Activated CD8-positive, alpha-beta memory T cell treated with anti-CD3 and anti-CD28 coated beads for 36 hours (primary cell): Measurements from ENCODE around the gene PDLIM5. TPM values are rescaled to one million over a fixed set of nuclear protein-coding genes. Genes with fewer than 3 reads are reported as not detected.
"Not testable (repeated sequence)": the region's sequence is repeated elsewhere in the genome, so short reads cannot be mapped to it uniquely, and the experiment has no call there.

Experiments used
- CTCF ChIA-PET: fragments of 350-600 bp; sonication (Branson Sonifier 250); formaldehyde crosslinking; loops from one replicate; lab custom pipeline; 2021; ENCODE audit warnings: antibody characterized with exemption; lab: Charles Lee
- POLR2A ChIA-PET: fragments of 350-600 bp; sonication (Branson Sonifier 250); formaldehyde crosslinking; loops from one replicate; lab custom pipeline; 2021; ENCODE audit warnings: antibody characterized with exemption; lab: Charles Lee
- total RNA-seq, 2 experiments: library from RNA; stranded (reverse); gene quantifications; one replicate each; pipeline ENCODE4 v1.2.3, GENCODE V29; 2021

The PDLIM5 gene
- total RNA-seq, 2 experiments from 2014 or later, result 23.0 to 23.5 TPM

GRCh38 chr4:94615451-94615850 lies 163.7 kb downstream of the PDLIM5 start:
- CTCF ChIA-PET, result no interaction called here
- POLR2A ChIA-PET, result no interaction called here

GRCh38 chr4:94621491-94622080 lies 169.8 kb downstream of the PDLIM5 start:
- POLR2A ChIA-PET, result no interaction called here
- CTCF ChIA-PET, result no interaction called here

GRCh38 chr4:94623126-94623911 lies 171.6 kb downstream of the PDLIM5 start:
- POLR2A ChIA-PET, result no interaction called here
- CTCF ChIA-PET, result no interaction called here

- ChIA-PET CTCF (no interaction called here), POLR2A (no interaction called here)
Observed at GRCh38 chr4:94626942-94627341, 175.2 kb downstream of the PDLIM5 start.

GRCh38 chr4:94629058-94629457 lies 177.3 kb downstream of the PDLIM5 start:
- CTCF ChIA-PET, result not testable (repeated sequence)

GRCh38 chr4:94629837-94630236 lies 178.1 kb downstream of the PDLIM5 start:
- POLR2A ChIA-PET, result no interaction called here
- CTCF ChIA-PET, result no interaction called here

More at GRCh38 chr4:94629058-94629457, 177.3 kb downstream of the PDLIM5 start:
- POLR2A ChIA-PET, result not testable (repeated sequence)

- POLR2A ChIA-PET, result no interaction called here
- CTCF ChIA-PET, result no interaction called here
Observed at GRCh38 chr4:94634271-94634670, 182.5 kb downstream of the PDLIM5 start.

- ChIA-PET CTCF (no interaction called here), POLR2A (no interaction called here)
Observed at GRCh38 chr4:94635177-94635576, 183.4 kb downstream of the PDLIM5 start.

GRCh38 chr4:94636004-94636403 lies 184.3 kb downstream of the PDLIM5 start:
- CTCF ChIA-PET, result no interaction called here
- POLR2A ChIA-PET, result no interaction called here

GRCh38 chr4:94639298-94639697 lies 187.6 kb downstream of the PDLIM5 start:
- CTCF ChIA-PET, result no interaction called here
- POLR2A ChIA-PET, result no interaction called here

- POLR2A ChIA-PET, result no interaction called here
- CTCF ChIA-PET, result no interaction called here
Observed at GRCh38 chr4:94640151-94640550, 188.4 kb downstream of the PDLIM5 start.

GRCh38 chr4:94641702-94642560 lies 190.2 kb downstream of the PDLIM5 start:
- ChIA-PET CTCF (no interaction called here), POLR2A (no interaction called here)

GRCh38 chr4:94642561-94642866 lies 190.8 kb downstream of the PDLIM5 start:
- POLR2A ChIA-PET, result no interaction called here
- CTCF ChIA-PET, result no interaction called here

GRCh38 chr4:94648699-94649098 lies 197.0 kb downstream of the PDLIM5 start:
- CTCF ChIA-PET, result no interaction called here
- POLR2A ChIA-PET, result no interaction called here

GRCh38 chr4:94649381-94650133 lies 197.8 kb downstream of the PDLIM5 start:
- POLR2A ChIA-PET, result no interaction called here

GRCh38 chr4:94650134-94650495 lies 198.4 kb downstream of the PDLIM5 start:
- ChIA-PET POLR2A (no interaction called here), CTCF (no interaction called here)

More at GRCh38 chr4:94649381-94650133, 197.8 kb downstream of the PDLIM5 start:
- CTCF ChIA-PET, result no interaction called here

- POLR2A ChIA-PET, result no interaction called here
- CTCF ChIA-PET, result no interaction called here
Observed at GRCh38 chr4:94650690-94651089, 198.9 kb downstream of the PDLIM5 start.

- POLR2A ChIA-PET, result no interaction called here
Observed at GRCh38 chr4:94653095-94653649, 201.4 kb downstream of the PDLIM5 start.

GRCh38 chr4:94653984-94654609 lies 202.4 kb downstream of the PDLIM5 start:
- POLR2A ChIA-PET, result no interaction called here

More at GRCh38 chr4:94653095-94653649, 201.4 kb downstream of the PDLIM5 start:
- CTCF ChIA-PET, result no interaction called here

More at GRCh38 chr4:94653984-94654609, 202.4 kb downstream of the PDLIM5 start:
- CTCF ChIA-PET, result no interaction called here
